ENCODE results near the gene BLM. TPM values are rescaled to one million over a fixed set of nuclear protein-coding genes. Genes with fewer than 3 reads are reported as not detected.

The BLM gene
- total and polyA plus RNA-seq, 2 of the 13 experiments (the other 11 are each of a cell fraction or from before 2014, with no cell fraction given) = 5.1 to 11.8 TPM

DNA sequence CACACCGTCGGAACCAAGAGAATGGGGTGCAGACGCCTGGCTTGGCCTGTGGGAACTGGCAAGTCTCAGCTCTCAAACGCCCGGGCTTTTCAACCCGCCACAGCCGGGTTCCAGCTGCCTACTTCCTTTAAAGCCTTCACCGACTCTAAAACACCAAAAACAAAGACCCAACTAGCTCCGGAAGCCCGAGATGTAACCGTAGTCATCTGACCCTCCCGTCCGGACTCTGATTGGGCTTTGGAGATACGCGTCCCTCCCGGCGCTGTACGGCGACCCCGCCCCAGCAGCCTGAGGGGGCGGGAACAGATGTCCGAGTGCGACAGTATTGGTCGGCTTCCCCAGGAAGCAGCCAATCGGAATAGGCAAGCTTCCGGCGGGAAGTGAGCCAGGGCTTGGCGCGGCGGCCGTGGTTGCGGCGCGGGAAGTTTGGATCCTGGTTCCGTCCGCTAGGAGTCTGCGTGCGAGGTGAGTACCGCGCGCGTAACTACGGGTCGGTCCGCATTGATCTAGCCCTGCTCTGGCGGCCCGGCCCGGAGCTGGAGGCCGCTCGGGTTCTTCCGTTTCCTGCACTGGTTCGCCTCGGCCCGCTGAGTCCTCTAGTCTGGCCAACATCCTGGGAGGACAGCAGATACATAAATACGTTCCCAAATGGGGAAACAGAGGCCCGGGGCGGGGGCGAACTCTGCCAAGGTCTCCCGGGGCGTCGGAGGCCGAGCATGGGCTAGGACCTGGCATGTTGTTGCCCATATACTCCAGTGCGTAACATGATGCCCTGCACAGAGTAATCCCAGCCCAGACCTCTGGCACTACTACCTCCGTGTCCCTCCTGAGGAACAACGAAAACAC lies at the start of gene BLM (continued):
- TF ChIP-seq, protein P1, sequence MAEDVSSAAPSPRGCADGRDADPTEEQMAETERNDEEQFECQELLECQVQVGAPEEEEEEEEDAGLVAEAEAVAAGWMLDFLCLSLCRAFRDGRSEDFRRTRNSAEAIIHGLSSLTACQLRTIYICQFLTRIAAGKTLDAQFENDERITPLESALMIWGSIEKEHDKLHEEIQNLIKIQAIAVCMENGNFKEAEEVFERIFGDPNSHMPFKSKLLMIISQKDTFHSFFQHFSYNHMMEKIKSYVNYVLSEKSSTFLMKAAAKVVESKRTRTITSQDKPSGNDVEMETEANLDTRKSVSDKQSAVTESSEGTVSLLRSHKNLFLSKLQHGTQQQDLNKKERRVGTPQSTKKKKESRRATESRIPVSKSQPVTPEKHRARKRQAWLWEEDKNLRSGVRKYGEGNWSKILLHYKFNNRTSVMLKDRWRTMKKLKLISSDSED (CRISPR knock-in tag; IDR thresholded peaks at IDR 0.05) = no peak
- TF ChIP-seq SNAI1 (CRISPR knock-in tag; IDR thresholded peaks at IDR 0.05; ENCODE audit: borderline replicate concordance) (no peak), ZFY (CRISPR knock-in tag; IDR thresholded peaks at IDR 0.05) (peak; percentile 81), SP4 (CRISPR knock-in tag; IDR thresholded peaks at IDR 0.05) (peak; percentile 95), ZNF878 (CRISPR knock-in tag; IDR thresholded peaks at IDR 0.05) (peak; percentile 99), HMG20B (CRISPR knock-in tag; conservative IDR thresholded peaks at IDR 0.05) (no peak), POLR2AphosphoS2 (IDR thresholded peaks at IDR 0.05; ENCODE audit: low read depth, low read length) (no peak), ZBTB8A (CRISPR knock-in tag; IDR thresholded peaks at IDR 0.05; ENCODE audit: borderline replicate concordance, low read depth) (no peak), KLF6 (CRISPR knock-in tag; IDR thresholded peaks at IDR 0.05) (peak; percentile 19; the same call in 1 of the 2 replicates), ADNP (CRISPR knock-in tag; IDR thresholded peaks at IDR 0.05) (no peak), SIX1 (CRISPR knock-in tag; IDR thresholded peaks at IDR 0.05; ENCODE audit: borderline replicate concordance) (no peak), GATAD1 (CRISPR knock-in tag; IDR thresholded peaks at IDR 0.05) (peak; percentile 90), KMT2A (CRISPR knock-in tag; IDR thresholded peaks at IDR 0.05) (peak; percentile 94)
- TF ChIP-seq, protein P2, sequence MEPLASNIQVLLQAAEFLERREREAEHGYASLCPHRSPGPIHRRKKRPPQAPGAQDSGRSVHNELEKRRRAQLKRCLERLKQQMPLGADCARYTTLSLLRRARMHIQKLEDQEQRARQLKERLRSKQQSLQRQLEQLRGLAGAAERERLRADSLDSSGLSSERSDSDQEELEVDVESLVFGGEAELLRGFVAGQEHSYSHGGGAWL (CRISPR knock-in tag; IDR thresholded peaks at IDR 0.05) = 0 out of 2 replicates have a peak, but pooled peaks have one; percentile 45
- TF ChIP-seq, protein P3, sequence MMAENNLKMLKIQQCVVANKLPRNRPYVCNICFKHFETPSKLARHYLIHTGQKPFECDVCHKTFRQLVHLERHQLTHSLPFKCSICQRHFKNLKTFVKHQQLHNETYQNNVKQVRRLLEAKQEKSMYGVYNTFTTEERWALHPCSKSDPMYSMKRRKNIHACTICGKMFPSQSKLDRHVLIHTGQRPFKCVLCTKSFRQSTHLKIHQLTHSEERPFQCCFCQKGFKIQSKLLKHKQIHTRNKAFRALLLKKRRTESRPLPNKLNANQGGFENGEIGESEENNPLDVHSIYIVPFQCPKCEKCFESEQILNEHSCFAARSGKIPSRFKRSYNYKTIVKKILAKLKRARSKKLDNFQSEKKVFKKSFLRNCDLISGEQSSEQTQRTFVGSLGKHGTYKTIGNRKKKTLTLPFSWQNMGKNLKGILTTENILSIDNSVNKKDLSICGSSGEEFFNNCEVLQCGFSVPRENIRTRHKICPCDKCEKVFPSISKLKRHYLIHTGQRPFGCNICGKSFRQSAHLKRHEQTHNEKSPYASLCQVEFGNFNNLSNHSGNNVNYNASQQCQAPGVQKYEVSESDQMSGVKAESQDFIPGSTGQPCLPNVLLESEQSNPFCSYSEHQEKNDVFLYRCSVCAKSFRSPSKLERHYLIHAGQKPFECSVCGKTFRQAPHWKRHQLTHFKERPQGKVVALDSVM (CRISPR knock-in tag; IDR thresholded peaks at IDR 0.05) = no peak
- TF ChIP-seq, protein P4, sequence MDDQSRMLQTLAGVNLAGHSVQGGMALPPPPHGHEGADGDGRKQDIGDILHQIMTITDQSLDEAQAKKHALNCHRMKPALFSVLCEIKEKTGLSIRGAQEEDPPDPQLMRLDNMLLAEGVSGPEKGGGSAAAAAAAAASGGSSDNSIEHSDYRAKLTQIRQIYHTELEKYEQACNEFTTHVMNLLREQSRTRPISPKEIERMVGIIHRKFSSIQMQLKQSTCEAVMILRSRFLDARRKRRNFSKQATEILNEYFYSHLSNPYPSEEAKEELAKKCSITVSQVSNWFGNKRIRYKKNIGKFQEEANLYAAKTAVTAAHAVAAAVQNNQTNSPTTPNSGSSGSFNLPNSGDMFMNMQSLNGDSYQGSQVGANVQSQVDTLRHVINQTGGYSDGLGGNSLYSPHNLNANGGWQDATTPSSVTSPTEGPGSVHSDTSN (CRISPR knock-in tag; IDR thresholded peaks at IDR 0.05; ENCODE audit: borderline replicate concordance) = no peak

All from HepG2 (cell line).